Astrocyte (in vitro differentiated cells and primary cell): ENCODE results near the gene TEDC2. TPM values are rescaled to one million over a fixed set of nuclear protein-coding genes. Genes with fewer than 3 reads are reported as not detected.

Experiments
- DNase-seq: peaks from one replicate; pipeline ENCODE4 v3.0.0-alpha.2; 2010; ENCODE audit warnings: low read depth
- FAIRE-seq: peaks from 2 replicates; lab custom pipeline; 2011; peaks lifted over from hg19 to GRCh38; lab: Jason Lieb, UNC
- H2AFZ ChIP-seq: 2 replicates; pipeline ENCODE4 v1.6.0; 2012; ENCODE audit warnings: low read depth, low read length, inconsistent platforms
- H3K27ac ChIP-seq: 2 replicates; pipeline ENCODE4 v1.5.1; 2011; ENCODE audit warnings: low read depth, low read length, inconsistent platforms
- H3K27me3 ChIP-seq: 2 replicates; pipeline ENCODE4 v1.6.0; 2011; ENCODE audit warnings: low read length, inconsistent platforms; ENCODE audit not compliant: insufficient read depth
- H3K36me3 ChIP-seq: 2 replicates; pipeline ENCODE4 v1.5.1; 2011; ENCODE audit warnings: low read length, inconsistent platforms; ENCODE audit not compliant: insufficient read depth
- H3K4me1 ChIP-seq: 2 replicates; pipeline ENCODE4 v1.5.1; 2011; ENCODE audit warnings: low read length, inconsistent platforms; ENCODE audit not compliant: insufficient read depth
- H3K4me2 ChIP-seq: 2 replicates; pipeline ENCODE4 v1.6.0; 2012; ENCODE audit warnings: low read length, inconsistent platforms
- H3K4me3 ChIP-seq: 2 replicates; pipeline ENCODE4 v1.5.1; 2011; ENCODE audit warnings: low read depth, mild to moderate bottlenecking, low read length, inconsistent platforms; ENCODE audit not compliant: insufficient read depth
- H3K79me2 ChIP-seq: 2 replicates; pipeline ENCODE4 v1.6.0; 2012; ENCODE audit warnings: mild to moderate bottlenecking, low read length, inconsistent platforms; ENCODE audit not compliant: insufficient read depth
- H3K9ac ChIP-seq: 2 replicates; pipeline ENCODE4 v1.6.0; 2012; ENCODE audit warnings: mild to moderate bottlenecking, low read length, inconsistent platforms
- H3K9me3 ChIP-seq: 2 replicates; pipeline ENCODE4 v1.5.1; 2012; ENCODE audit warnings: low read depth, mild to moderate bottlenecking, low read length, inconsistent platforms; ENCODE audit not compliant: insufficient read depth
- H4K20me1 ChIP-seq: 2 replicates; pipeline ENCODE4 v1.6.0; 2012; ENCODE audit warnings: low read length, inconsistent platforms; ENCODE audit not compliant: insufficient read depth
- H3K27ac Mint-ChIP-seq: one replicate; pipeline ENCODE4 v1.8.0; 2021; ENCODE audit warnings: mild to moderate bottlenecking, mixed read lengths; ENCODE audit not compliant: unreplicated experiment
- H3K27me3 Mint-ChIP-seq: one replicate; pipeline ENCODE4 v1.8.0; 2021; ENCODE audit warnings: low read depth, mixed read lengths; ENCODE audit not compliant: unreplicated experiment
- H3K36me3 Mint-ChIP-seq: one replicate; pipeline ENCODE4 v1.8.0; 2021; ENCODE audit warnings: low read depth, mixed read lengths; ENCODE audit not compliant: unreplicated experiment
- H3K4me1 Mint-ChIP-seq: one replicate; pipeline ENCODE4 v1.8.0; 2021; ENCODE audit warnings: low read depth, mixed read lengths; ENCODE audit not compliant: unreplicated experiment
- H3K4me3 Mint-ChIP-seq: one replicate; pipeline ENCODE4 v1.8.0; 2021; ENCODE audit warnings: mild to moderate bottlenecking, moderate library complexity, mixed read lengths; ENCODE audit not compliant: unreplicated experiment
- H3K9me3 Mint-ChIP-seq: one replicate; pipeline ENCODE4 v1.8.0; 2021; ENCODE audit warnings: mild to moderate bottlenecking, mixed read lengths; ENCODE audit not compliant: unreplicated experiment
- EZH2 ChIP-seq: IDR thresholded peaks from 2 replicates; pipeline ENCODE4 v1.6.1; 2012; ENCODE audit warnings: mild to moderate bottlenecking, low read length, inconsistent platforms; ENCODE audit not compliant: insufficient read depth
- total RNA-seq: library from RNA; stranded (reverse); gene quantifications from 2 replicates; pipeline ENCODE4 v1.2.1, GENCODE V29; 2021
- TF ChIP-seq, protein P1 (sequence below): IDR thresholded peaks from 2 replicates; pipeline ENCODE4 v1.5.1; 2011; ENCODE audit warnings: low read depth, mild to moderate bottlenecking, inconsistent platforms, low read length, moderate library complexity; ENCODE audit not compliant: insufficient read depth

The TEDC2 gene
- total RNA-seq, 1 donor from 2014 or later, result 6.0 TPM

DNA sequence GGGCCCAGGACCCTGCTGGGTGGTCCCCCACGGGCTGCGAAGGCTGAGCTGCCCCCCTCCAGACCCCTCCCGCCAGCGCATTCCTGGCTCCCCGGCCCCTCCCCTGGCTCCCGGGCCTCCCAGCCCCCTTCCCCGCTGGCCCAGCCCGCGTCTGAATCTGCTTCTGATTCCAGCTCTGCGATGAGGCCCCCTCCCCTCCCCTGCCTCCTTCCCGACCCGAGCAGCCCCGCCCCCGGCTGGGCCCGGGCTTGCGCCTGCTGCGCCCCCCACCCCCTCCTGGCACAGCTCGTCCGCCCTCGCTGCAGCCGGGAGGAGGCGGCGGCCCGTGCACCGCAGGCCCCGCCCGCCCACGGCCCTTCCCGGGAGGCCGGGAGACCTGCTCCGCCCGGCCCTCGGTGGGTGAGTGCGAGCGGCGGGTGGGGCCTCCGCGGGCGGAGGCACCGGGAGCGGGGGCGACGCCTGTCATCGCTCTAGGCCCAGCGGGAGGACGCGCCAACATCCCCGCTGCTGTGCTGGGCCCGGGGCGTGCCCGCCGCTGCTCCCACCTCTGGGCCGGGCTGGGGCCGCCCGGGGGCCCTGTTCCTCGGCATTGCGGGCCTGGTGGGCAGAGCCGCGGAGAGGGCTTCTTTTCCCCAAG is 11.2 kb downstream of the TEDC2 start, which contains the start of gene NTN3:
Gene NTN3, plus strand, starts transcription at position 282 of the 637 bp plus-strand sequence. CDS start 405 bp downstream, outside the sequence.
- H3K4me2 ChIP-seq, result peak within 1 kb of the TSS; percentile 63
- Mint-ChIP-seq H3K4me3 (peak within 1 kb of the TSS; percentile 40), H3K27me3 (peaks cover 15% of the 10 kb centered on the region), H3K4me1 (peaks cover 3% of the 10 kb centered on the region), H3K9me3 (no peaks in the 10 kb centered on the region), H3K36me3 (no peaks in the 10 kb centered on the region), H3K27ac (no peak within 1 kb of the TSS)
- peaks cover 30% of the 10 kb centered on the region for H3K4me1 ChIP-seq
- H3K27ac ChIP-seq, result no peak within 1 kb of the TSS
- H3K36me3 ChIP-seq, result no peaks in the 10 kb centered on the region
- peak within 1 kb of the TSS; percentile 41 for H2AFZ ChIP-seq
- H3K79me2 ChIP-seq, result peaks cover 4% of the 10 kb centered on the region
- DNase-seq, result no peak
- TF ChIP-seq, protein P1, sequence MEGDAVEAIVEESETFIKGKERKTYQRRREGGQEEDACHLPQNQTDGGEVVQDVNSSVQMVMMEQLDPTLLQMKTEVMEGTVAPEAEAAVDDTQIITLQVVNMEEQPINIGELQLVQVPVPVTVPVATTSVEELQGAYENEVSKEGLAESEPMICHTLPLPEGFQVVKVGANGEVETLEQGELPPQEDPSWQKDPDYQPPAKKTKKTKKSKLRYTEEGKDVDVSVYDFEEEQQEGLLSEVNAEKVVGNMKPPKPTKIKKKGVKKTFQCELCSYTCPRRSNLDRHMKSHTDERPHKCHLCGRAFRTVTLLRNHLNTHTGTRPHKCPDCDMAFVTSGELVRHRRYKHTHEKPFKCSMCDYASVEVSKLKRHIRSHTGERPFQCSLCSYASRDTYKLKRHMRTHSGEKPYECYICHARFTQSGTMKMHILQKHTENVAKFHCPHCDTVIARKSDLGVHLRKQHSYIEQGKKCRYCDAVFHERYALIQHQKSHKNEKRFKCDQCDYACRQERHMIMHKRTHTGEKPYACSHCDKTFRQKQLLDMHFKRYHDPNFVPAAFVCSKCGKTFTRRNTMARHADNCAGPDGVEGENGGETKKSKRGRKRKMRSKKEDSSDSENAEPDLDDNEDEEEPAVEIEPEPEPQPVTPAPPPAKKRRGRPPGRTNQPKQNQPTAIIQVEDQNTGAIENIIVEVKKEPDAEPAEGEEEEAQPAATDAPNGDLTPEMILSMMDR, result no peak
- peak; percentile 70 for TF ChIP-seq EZH2
- H3K27me3 ChIP-seq, result no peaks in the 10 kb centered on the region
- no peak within 1 kb of the TSS for H3K4me3 ChIP-seq
- FAIRE-seq, result no peak
- H3K9me3 ChIP-seq, result no peaks in the 10 kb centered on the region
- H4K20me1 ChIP-seq, result peaks cover 24% of the 10 kb centered on the region
- no peak within 1 kb of the TSS for H3K9ac ChIP-seq

- Mint-ChIP-seq H3K27ac (no peak overlapping the region), H3K36me3 (no peaks in the 10 kb centered on the region), H3K4me1 (peaks cover 3% of the 10 kb centered on the region), H3K9me3 (no peaks in the 10 kb centered on the region), H3K4me3 (no peak overlapping the region), H3K27me3 (peaks cover 16% of the 10 kb centered on the region)
- no peak overlapping the region for H3K9ac ChIP-seq
- no peaks in the 10 kb centered on the region for H3K9me3 ChIP-seq
- no peaks in the 10 kb centered on the region for H3K36me3 ChIP-seq
- DNase-seq (no peak), FAIRE-seq (no peak)
- peaks cover 9% of the 10 kb centered on the region for H3K79me2 ChIP-seq
- H3K27me3 ChIP-seq, result no peaks in the 10 kb centered on the region
- peak overlapping the region; percentile 63 for H3K4me2 ChIP-seq
- H2AFZ ChIP-seq, result peak overlapping the region; percentile 41
- no peak overlapping the region for H3K4me3 ChIP-seq
- no peak for TF ChIP-seq EZH2
- TF ChIP-seq, protein P1, result no peak
- no peak overlapping the region for H3K27ac ChIP-seq
- peaks cover 31% of the 10 kb centered on the region for H4K20me1 ChIP-seq
- peaks cover 30% of the 10 kb centered on the region for H3K4me1 ChIP-seq
Measured at GRCh38 chr16:2471653-2472487, 12.0 kb downstream of the TEDC2 start.
